Fibroblast of lung (primary cell): Measurements from ENCODE around the gene MRPL52. TPM values are rescaled to one million over a fixed set of nuclear protein-coding genes. Genes with fewer than 3 reads are reported as not detected.
"Not testable (repeated sequence)": the region's sequence is repeated elsewhere in the genome, so short reads cannot be mapped to it uniquely, and the experiment has no call there.

Source experiments
- DNase-seq, 2 donors: peaks; one replicate each; pipeline versions ENCODE4 v3.0.0 to v3.0.0-alpha.2; 2010; ENCODE audit warnings: low read depth in 2 of 2
- H2AFZ ChIP-seq: 2 replicates; pipeline ENCODE4 v1.5.1; 2012; ENCODE audit warnings: low read length, control low read depth, inconsistent platforms
- H3K27ac ChIP-seq: 2 replicates; pipeline ENCODE4 v1.5.1; 2011; ENCODE audit warnings: low read length, control low read depth; ENCODE audit not compliant: insufficient read depth
- H3K27me3 ChIP-seq: 2 replicates; pipeline ENCODE4 v1.5.1; 2011; ENCODE audit warnings: mild to moderate bottlenecking, low read length; ENCODE audit not compliant: control insufficient read depth, insufficient read depth
- H3K36me3 ChIP-seq: 2 replicates; pipeline ENCODE4 v1.5.1; 2011; ENCODE audit warnings: low read length; ENCODE audit not compliant: control insufficient read depth, insufficient read depth
- H3K4me1 ChIP-seq: 2 replicates; pipeline ENCODE4 v1.5.1; 2011; ENCODE audit warnings: low read length; ENCODE audit not compliant: control insufficient read depth, insufficient read depth; ENCODE audit errors: extremely low read depth
- H3K4me2 ChIP-seq: 2 replicates; pipeline ENCODE4 v1.5.1; 2011; ENCODE audit warnings: low read length, control low read depth; ENCODE audit not compliant: insufficient read depth; ENCODE audit errors: extremely low read depth
- H3K4me3 ChIP-seq, 4 experiments: fragments of 200-600 bp in 1 of 4; sonication (generic) in 1 of 4; replicated peaks in 1 of 4; 2 replicates each; pipeline ENCODE4 v1.5.1; 2011 to 2016; ENCODE audit warnings: low read length in 4 of 4, low read depth in 3 of 4, mild to moderate bottlenecking in 3 of 4, control low read depth in 2 of 4, inconsistent platforms in 1 of 4, mixed read lengths in 1 of 4; ENCODE audit not compliant: insufficient read depth in 1 of 4; ENCODE audit errors: control extremely low read depth in 1 of 4
- H3K79me2 ChIP-seq: 2 replicates; pipeline ENCODE4 v1.5.1; 2012; ENCODE audit warnings: mild to moderate bottlenecking, low read length, inconsistent platforms; ENCODE audit not compliant: control insufficient read depth, insufficient read depth
- H3K9ac ChIP-seq: 2 replicates; pipeline ENCODE4 v1.5.1; 2011; ENCODE audit warnings: mild to moderate bottlenecking, low read length, control low read depth; ENCODE audit not compliant: insufficient read depth
- H3K9me3 ChIP-seq: 2 replicates; pipeline ENCODE4 v1.5.1; 2012; ENCODE audit warnings: low read depth, low read length; ENCODE audit not compliant: control insufficient read depth, insufficient read depth
- H4K20me1 ChIP-seq: 2 replicates; pipeline ENCODE4 v1.5.1; 2011; ENCODE audit warnings: low read length; ENCODE audit not compliant: control insufficient read depth, insufficient read depth; ENCODE audit errors: extremely low read depth
- EZH2 ChIP-seq: IDR thresholded peaks from 2 replicates; pipeline ENCODE4 v1.5.1; 2012; ENCODE audit warnings: low read length, control low read depth, mild to moderate bottlenecking; ENCODE audit errors: missing control alignments
- polyA plus RNA-seq, 2 donors: library from polyadenylated mRNA; depleted of rRNA in 1 of 2; stranded (reverse) in 1 of 2; unstranded in 1 of 2; fragments of >200 nt; gene quantifications; 2 replicates each; pipeline ENCODE4 v1.2.1, GENCODE V29; 2011 to 2012; ENCODE audit warnings: missing spikeins in 1 of 2
- total RNA-seq: library from RNA; depleted of rRNA; stranded (reverse); fragments of >200 nt; gene quantifications from 2 replicates; pipeline ENCODE4 v1.2.1, GENCODE V29; 2014
- TF ChIP-seq, protein P1 (sequence below), 2 donors: IDR thresholded peaks in 1 of 2; conservative IDR thresholded peaks in 1 of 2; 1 replicate in 1 of 2; 2 replicates in 1 of 2; pipeline ENCODE4 v1.5.1; 2011 to 2012; ENCODE audit warnings: low read length in 2 of 2, control low read depth in 1 of 2, inconsistent platforms in 1 of 2, low read depth in 1 of 2, mild to moderate bottlenecking in 1 of 2

The MRPL52 gene
- total and polyA plus RNA-seq, 2 donors (not counting 1 experiment from before 2014, with no cell fraction given) = 44.1 to 50.5 TPM

DNA sequence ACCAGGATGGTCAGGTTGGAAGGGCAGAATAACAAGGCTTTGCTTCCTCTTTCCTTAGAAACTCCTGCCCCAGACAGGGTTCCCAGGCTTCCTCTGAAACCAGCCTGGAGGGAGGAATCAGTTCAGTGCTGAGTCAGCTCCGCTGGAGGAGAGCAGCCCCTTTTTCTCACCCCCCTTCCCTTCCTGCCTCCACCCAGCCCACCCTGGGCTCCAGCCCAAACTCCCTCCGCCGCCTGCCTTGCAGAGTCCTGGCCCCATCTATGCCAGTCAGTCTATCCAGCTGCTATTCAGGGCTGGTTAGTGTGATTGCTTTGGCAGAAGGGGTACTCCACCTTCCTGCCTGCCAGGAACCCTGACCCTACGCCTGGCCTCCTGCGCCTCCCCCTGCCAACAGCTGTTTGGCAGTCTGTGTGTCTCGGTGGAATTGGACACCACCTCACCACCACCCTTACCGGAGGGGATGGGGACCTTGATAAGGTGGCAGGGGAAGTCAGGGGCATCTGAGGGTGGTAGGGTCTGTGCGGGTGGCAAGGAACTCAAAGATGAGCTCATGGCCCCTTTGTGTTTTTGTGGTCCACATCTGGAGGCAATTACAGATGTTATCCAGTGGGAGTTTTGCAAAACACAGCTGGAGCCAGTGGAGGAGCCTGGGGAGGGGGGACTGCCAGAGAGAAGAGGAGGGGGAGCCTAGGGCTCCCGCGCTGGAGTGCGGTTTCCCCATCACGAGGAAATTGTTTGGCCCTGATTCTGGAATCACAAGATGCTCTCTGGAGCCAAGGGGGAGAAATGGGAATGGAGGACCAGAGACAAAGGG, 18.9 kb downstream of the MRPL52 start:
- Histone ChIP-seq H3K9ac (peak overlapping the region; percentile 67), H4K20me1 (no peaks in the 10 kb centered on the region), H3K4me3 (peak overlapping the region in 1 of 4 experiments; percentile 21), H3K27me3 (no peaks in the 10 kb centered on the region), H3K4me2 (peak overlapping the region; percentile 61), H3K79me2 (peaks cover 26% of the 10 kb centered on the region), H3K4me1 (peaks cover 64% of the 10 kb centered on the region), H3K27ac (peak overlapping the region; percentile 100), H3K9me3 (no peaks in the 10 kb centered on the region), H2AFZ (no peak overlapping the region), H3K36me3 (peaks cover 29% of the 10 kb centered on the region)
- peak; percentile 89 to 99 for DNase-seq
- TF ChIP-seq, protein P1, sequence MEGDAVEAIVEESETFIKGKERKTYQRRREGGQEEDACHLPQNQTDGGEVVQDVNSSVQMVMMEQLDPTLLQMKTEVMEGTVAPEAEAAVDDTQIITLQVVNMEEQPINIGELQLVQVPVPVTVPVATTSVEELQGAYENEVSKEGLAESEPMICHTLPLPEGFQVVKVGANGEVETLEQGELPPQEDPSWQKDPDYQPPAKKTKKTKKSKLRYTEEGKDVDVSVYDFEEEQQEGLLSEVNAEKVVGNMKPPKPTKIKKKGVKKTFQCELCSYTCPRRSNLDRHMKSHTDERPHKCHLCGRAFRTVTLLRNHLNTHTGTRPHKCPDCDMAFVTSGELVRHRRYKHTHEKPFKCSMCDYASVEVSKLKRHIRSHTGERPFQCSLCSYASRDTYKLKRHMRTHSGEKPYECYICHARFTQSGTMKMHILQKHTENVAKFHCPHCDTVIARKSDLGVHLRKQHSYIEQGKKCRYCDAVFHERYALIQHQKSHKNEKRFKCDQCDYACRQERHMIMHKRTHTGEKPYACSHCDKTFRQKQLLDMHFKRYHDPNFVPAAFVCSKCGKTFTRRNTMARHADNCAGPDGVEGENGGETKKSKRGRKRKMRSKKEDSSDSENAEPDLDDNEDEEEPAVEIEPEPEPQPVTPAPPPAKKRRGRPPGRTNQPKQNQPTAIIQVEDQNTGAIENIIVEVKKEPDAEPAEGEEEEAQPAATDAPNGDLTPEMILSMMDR (conservative IDR thresholded peaks at IDR 0.05 in 1 of 2, IDR thresholded peaks at IDR 0.05 in 1 of 2; ENCODE audit: low read depth in 1 of 2, low read length in 2 of 2) = no peak
- TF ChIP-seq EZH2 = no peak

DNA sequence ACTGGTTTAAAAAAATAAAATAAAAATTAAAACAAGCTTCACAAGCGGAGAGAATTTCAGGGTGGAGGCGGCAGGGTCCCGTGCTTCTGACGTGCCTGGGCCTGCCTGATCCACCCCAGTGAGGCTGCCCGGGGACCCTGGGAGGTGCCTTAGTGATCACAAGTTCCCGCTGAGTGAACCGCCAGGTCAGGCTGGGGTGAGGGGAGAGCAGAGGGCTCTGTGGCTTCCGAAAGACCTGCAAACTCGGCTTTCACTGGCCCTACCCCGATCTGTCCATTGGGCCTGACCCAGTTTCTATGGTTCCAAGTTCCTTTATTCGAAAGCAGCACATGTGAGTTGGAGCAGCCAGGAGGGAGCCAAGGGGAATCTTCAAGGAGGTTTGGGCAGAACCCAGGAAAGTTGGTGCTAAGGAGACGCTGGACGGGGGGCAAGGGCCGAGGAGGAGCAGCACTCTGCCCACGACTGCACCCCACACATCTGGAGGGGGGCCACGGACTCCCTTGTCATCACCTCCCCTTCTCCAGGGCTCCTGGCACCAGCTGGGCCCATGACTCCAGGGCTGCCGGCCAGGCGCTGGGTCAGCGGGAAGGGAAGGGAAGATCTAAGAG, 19.6 kb downstream of the MRPL52 start:
- peak overlapping the region; percentile 67 for H3K9ac ChIP-seq
- H3K27me3 ChIP-seq = no peaks in the 10 kb centered on the region
- peak overlapping the region; percentile 55 for H3K4me2 ChIP-seq
- DNase-seq = peak in 1 of 2 donors; percentile 49
- no peaks in the 10 kb centered on the region for H4K20me1 ChIP-seq
- no peaks in the 10 kb centered on the region for H3K9me3 ChIP-seq
- no peak overlapping the region for H2AFZ ChIP-seq
- H3K4me1 ChIP-seq = peaks cover 64% of the 10 kb centered on the region
- peaks cover 21% of the 10 kb centered on the region for H3K79me2 ChIP-seq
- H3K27ac ChIP-seq = peak overlapping the region; percentile 100
- peaks cover 24% of the 10 kb centered on the region for H3K36me3 ChIP-seq
- TF ChIP-seq, protein P1 (conservative IDR thresholded peaks at IDR 0.05 in 1 of 2, IDR thresholded peaks at IDR 0.05 in 1 of 2; ENCODE audit: low read depth in 1 of 2, low read length in 2 of 2) = no peak
- no peak for TF ChIP-seq EZH2
- peak overlapping the region in 1 of 4 experiments; percentile 11 for H3K4me3 ChIP-seq

DNA sequence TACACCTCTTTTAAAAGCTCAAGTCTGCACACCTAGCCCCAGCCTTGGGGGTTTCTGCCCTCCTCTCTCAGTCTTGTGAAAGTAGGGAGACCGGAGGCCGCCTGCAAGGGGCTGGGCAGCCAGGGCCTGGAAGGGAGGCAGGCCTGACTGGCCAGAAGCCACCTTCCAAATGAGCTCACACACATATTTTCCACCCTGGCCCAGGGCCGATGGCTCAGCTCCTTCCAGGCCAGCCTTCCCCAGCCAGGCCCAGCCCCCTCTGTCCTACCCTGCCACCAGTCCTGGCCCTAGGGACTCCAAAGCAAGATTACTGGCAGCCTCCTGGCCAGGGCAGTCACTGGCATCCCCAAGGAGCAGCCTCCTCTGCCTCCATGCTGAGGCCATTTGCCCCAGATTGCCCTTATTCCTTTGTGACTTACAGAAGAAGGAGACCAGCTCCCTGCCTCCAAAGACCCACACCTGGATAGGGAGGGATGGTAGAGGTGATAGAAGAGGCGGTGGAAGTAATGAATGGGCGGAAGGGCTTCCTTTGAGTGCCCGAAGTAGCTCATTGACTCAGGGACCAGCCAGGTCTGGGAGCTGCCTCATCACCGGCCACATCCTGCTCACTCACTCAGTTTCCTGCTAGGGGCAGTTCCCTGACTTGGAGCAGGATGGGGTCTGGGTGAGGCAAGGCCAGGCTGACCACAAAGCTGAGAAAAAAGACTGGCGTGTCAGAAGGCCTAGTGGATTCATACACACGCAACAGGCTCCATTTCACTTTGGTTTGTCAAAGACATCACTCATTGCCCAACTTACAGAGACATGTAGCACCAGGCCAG, 21.5 kb downstream of the MRPL52 start:
- Histone ChIP-seq H3K27ac (peak overlapping the region; percentile 100), H3K9ac (peak overlapping the region; percentile 83), H3K79me2 (peaks cover 4% of the 10 kb centered on the region), H3K9me3 (no peaks in the 10 kb centered on the region), H3K4me1 (peaks cover 56% of the 10 kb centered on the region), H3K4me2 (peak overlapping the region; percentile 91), H4K20me1 (no peaks in the 10 kb centered on the region), H3K27me3 (no peaks in the 10 kb centered on the region), H3K36me3 (peaks cover 9% of the 10 kb centered on the region), H2AFZ (no peak overlapping the region), H3K4me3 (peak overlapping the region in 2 of 4 experiments; percentile 3 to 45)
- TF ChIP-seq EZH2 = no peak
- TF ChIP-seq, protein P1 (conservative IDR thresholded peaks at IDR 0.05 in 1 of 2, IDR thresholded peaks at IDR 0.05 in 1 of 2; ENCODE audit: low read depth in 1 of 2, low read length in 2 of 2) = no peak
- DNase-seq = peak; percentile 97 to 98

DNA sequence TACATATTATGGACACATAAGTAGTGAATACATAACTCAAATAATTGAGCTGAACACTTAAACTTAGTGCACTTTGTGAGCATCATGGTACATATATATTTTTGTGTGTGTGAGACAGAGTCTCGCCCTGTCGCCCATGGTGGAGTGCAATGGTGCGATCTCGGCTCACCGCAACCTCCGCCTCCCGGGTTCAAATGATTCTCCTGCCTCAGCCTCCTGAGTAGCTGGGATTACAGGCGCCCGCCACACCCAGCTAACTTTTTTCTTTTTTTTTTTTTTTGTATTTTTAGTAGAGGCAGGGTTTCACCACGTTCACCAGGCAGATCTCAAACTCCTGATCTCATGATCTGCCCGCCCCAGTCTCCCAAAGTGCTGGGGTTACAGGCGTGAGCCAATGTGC, 22.5 kb downstream of the MRPL52 start:
- DNase-seq, H3K27me3 ChIP-seq, H3K9me3 ChIP-seq, H3K9ac ChIP-seq, H3K4me2 ChIP-seq, H3K36me3 ChIP-seq, H4K20me1 ChIP-seq, H2AFZ ChIP-seq, H3K4me3 ChIP-seq, H3K79me2 ChIP-seq: not testable (repeated sequence)
- Histone ChIP-seq H3K4me1 (peaks cover 46% of the 10 kb centered on the region), H3K27ac (peak overlapping the region; percentile 100)
